NCI-H1436 treated with DMSO at 0.1 percent for 48 hours (cell line): ENCODE results near the gene LIX1.
"Not testable (repeated sequence)": the region's sequence is repeated elsewhere in the genome, so short reads cannot be mapped to it uniquely, and the experiment has no call there.

ENCODE experiments used
- DNase-seq: peaks from one replicate; lab custom pipeline; 2025; lab: John Stamatoyannopoulos, UW

LIX1 gene

DNA sequence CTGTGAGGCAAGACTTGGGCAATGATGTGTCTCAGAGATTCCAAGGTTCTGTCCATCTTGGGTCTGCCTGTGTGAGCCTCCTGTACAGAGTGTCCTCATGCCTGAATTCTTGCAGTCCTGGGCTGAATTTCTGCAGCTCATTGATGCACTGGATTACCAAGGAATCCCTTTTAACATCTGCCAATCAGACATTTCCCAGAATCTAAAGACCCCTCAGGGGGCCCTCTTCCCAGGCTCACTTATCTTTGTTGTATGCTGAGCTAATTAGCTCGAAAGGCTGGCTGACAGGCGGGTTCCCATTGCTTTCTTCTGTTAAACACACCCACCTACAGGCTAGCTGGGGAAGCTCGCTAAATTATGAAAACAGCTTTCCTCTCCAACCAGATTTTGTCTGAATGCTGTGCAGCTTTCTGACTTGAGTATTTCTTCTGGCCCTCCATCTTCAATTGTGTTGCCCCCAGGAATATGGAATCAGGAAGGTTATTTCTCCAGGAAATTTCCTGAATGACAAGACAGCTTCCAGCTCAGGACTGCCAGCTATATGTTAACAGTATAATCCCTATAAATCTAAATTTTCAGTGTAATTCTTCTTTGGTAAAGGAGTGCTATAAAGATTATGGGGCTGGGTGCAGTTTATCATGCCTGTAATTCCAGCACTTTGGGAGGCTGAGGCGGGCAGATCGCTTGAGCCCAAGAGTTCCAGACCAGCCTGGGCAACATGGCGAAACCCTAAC lies at the start of gene LIX1:
TSS of gene LIX1 (minus strand) at position 91 of the 734 bp plus-strand sequence. CDS start at position 56, 35 bp downstream.
- DNase-seq = peak; percentile 14

DNA sequence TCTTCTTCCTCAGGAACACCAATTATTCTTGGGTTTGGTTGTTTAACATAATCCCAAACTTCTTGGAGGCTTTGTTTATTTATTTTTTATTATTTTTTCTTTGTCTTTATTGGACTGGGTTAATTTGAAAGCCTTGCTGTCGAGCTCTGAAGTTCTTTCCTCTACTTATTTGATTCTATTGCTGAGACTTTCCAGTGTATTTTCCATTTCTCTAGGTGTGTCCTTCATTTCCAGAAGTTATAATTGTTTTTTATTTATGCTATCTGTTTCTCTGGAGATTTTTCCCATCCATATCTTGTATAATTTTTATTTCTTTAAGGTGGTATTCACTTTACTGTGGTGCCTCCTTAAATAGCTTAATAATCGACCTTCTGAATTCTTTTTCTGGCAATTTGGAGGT lies 49.5 kb upstream of the LIX1 start:
- no peak for DNase-seq

GRCh38 chr5:97189523-97189922 lies 47.1 kb upstream of the LIX1 start:
- not testable (repeated sequence) for DNase-seq

GRCh38 chr5:97183930-97184213 lies 41.5 kb upstream of the LIX1 start:
- DNase-seq = no peak

DNA sequence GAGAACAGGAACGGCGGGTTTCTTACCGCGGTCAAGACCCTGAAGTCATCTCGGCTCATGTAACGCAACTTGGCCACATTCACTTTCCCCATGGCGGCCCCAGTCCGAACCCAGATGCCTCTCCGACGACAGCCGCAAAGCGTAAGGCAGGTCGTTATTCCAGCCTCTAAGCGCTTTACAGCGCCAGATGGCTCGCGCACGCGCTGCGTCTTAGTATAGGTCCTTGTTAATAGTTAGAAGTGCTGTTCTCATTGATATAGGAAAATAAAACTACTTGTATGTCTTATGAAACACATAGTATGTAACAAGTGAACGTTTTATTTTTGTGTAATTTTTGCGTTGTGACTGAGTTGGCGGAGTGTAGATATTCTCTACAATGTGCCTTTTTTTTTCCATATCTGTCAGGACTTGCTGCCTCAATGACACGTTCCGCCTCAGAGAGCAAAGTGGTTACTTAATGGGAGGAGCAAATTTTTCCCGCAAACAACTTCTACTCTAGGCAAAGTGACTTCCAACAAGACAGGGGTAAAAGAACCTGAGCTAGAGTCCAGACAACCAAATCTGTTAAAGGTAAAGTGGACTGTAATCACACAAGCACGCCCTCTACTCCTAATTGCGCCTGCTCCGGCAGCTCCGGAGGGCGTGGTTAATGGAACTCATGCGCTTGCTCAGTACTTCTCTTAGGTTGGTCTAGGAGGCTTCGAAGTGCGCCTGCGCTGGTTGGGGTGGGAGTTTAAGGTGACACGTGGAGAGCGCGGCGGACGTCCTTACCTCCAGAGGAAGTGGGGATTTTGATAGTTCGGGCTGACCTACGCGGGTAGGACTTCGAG lies 40.9 kb upstream of the LIX1 start, which contains the start of gene RIOK2:
TSS of gene RIOK2 (minus strand) at position 148 of the 830 bp plus-strand sequence. CDS start at position 92, 56 bp downstream.
- peak; percentile 88 for DNase-seq

GRCh38 chr5:97182571-97183099 lies 40.2 kb upstream of the LIX1 start:
- DNase-seq = no peak

- no peak for DNase-seq
Measured at GRCh38 chr5:97181856-97182545, 39.6 kb upstream of the LIX1 start.

DNA sequence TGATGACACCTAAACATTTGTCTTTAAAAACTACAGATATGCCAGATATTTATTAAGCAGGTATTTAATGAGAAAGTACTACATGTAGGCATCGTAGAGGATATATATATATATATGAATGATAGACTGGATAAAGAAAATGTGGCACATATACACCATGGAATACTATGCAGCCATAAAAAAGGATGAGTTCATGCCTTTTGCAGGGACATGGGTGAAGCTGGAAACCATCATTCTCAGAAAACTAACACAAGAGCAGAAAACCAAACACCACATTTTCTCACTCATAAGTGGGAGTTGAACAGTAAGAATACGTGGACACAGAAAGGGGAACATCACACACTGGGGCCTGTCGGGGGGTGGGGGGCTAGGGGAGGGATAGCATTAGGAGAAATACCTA lies 37.0 kb upstream of the LIX1 start:
- not testable (repeated sequence) for DNase-seq

- no peak for DNase-seq
Measured at GRCh38 chr5:97172227-97172626, 29.8 kb upstream of the LIX1 start.

DNA sequence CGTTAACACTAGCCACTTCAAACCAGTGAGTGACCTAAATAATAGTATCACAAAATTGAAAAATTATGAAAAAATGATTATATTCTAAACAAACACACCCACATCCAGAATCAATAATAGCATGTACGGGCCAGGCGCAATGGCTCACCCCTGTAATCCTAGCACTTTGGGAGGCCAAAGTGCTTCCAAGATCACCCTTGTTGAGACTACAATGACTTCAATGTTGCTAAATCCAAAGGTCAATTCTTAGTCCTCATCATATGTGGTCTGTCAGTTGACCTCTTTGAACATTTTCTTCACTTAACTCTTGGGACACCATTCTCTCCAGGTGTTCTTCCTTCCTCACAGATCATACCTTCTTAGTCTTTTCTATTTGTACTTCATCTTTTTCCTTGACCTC lies 29.3 kb upstream of the LIX1 start:
- no peak for DNase-seq

- no peak for DNase-seq
Measured at GRCh38 chr5:97167435-97167834, 25.0 kb upstream of the LIX1 start.

DNA sequence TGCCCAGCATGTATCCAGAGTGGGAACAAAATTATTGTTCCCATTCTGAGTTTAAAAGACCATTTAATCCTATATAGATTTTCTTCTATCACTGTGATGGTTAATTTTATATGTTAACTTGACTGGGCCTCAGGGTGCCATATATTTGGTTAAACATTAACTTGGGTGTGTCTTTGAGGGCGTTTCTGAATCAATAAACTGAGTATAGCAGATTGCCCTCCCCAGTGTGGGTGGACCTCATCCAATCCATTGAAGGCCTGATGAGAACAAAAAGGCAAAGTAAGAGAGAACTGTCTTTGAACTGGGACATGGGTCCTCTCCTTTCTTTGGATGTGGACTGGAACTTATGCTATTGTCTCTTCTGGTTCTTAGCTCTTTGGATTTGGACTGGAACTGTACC lies 23.3 kb upstream of the LIX1 start:
- no peak for DNase-seq

DNA sequence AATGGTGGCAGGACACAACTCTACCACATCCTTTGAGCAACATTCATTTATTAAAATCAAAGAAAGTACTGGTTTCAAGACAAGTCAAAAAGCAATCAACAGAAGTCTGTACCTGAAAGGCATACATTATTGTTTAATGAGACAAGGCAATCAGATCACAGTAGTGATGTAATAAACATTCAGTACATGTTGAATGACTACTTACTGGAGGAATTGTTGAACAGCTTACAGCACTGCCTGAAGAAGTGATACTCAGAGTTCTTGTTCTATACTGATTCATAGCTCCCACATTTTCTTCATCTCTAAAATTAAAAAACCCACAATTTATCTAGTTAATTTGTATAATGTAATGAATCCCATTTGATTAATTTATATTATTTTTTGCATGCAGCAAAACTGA lies 22.4 kb upstream of the LIX1 start:
- no peak for DNase-seq

GRCh38 chr5:97163790-97164285 lies 21.4 kb upstream of the LIX1 start:
- no peak for DNase-seq

GRCh38 chr5:97163360-97163764 lies 21.0 kb upstream of the LIX1 start:
- DNase-seq = no peak

DNA sequence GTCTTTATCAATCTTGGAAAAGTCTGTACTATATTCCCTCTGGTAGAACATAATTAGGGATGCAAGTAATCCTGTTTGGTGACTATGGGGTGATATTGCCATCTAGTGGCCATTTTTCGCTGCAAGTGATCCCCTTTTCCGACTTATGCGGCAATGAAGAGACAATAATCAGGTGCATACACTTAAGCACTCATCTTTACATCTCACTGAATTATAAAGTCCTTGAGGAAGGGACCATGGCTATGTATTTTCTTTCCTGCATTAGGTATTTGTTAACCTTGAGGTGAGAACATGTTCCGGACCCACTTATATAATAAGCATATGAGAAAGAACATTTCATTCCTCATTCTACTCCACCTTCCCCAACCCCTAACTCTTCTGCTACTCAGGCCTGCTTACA lies 19.6 kb upstream of the LIX1 start:
- DNase-seq = peak; percentile 15

GRCh38 chr5:97157689-97158088 lies 15.3 kb upstream of the LIX1 start:
- DNase-seq = no peak

- DNase-seq = no peak
Measured at GRCh38 chr5:97151370-97151769, 9.0 kb upstream of the LIX1 start.

DNA sequence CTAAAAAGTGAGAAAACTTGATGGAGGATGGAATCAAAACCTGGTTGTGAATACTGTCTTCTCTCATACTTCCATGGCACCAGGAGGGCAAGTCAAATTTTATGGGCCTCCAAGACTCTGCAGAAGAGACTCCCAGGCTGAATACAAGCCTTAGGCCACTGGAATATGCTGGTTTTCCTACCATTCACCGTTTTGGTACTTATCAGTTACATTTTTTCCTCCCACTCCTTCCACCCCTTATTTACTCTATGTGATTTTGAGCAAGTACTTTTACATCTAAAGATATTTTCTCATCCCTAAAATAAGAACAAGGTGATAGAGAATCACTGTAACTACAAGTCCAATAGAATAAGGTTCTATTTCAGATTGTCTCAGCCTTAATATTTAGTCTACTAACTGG lies 8.0 kb upstream of the LIX1 start:
- no peak for DNase-seq

- DNase-seq = no peak
Measured at GRCh38 chr5:97149709-97150108, 7.3 kb upstream of the LIX1 start.

GRCh38 chr5:97148288-97148687 lies 5.9 kb upstream of the LIX1 start:
- DNase-seq = no peak

- DNase-seq = no peak
Measured at GRCh38 chr5:97143704-97144103, 1.3 kb upstream of the LIX1 start.
